Trophoblast cell (in vitro differentiated cells and primary cell): ENCODE data around the gene RAB1B.

Experiments
- DNase-seq, 2 donors: peaks; one replicate each; pipeline ENCODE4 v3.0.0-alpha.2; 2016
- H2AFZ ChIP-seq: 2 replicates; pipeline ENCODE4 v1.6.1; 2013; ENCODE audit warnings: low read length, moderate library complexity, mild to moderate bottlenecking; ENCODE audit not compliant: insufficient read depth, poor library complexity
- H2AK5ac ChIP-seq: 2 replicates; pipeline ENCODE4 v1.6.1; 2013; ENCODE audit warnings: mild to moderate bottlenecking, low read length
- H2BK120ac ChIP-seq: 2 replicates; pipeline ENCODE4 v1.6.1; 2013; ENCODE audit warnings: low read length, mild to moderate bottlenecking, moderate library complexity; ENCODE audit not compliant: insufficient read depth, poor library complexity
- H2BK12ac ChIP-seq: 2 replicates; pipeline ENCODE4 v1.6.1; 2013; ENCODE audit warnings: mild to moderate bottlenecking, low read length, moderate library complexity
- H2BK5ac ChIP-seq: 2 replicates; pipeline ENCODE4 v1.6.1; 2013; ENCODE audit warnings: low read length, low read depth, moderate library complexity, mild to moderate bottlenecking; ENCODE audit not compliant: poor library complexity
- H3K14ac ChIP-seq: 2 replicates; pipeline ENCODE4 v1.6.1; 2013; ENCODE audit warnings: mild to moderate bottlenecking, low read length
- H3K18ac ChIP-seq: 2 replicates; pipeline ENCODE4 v1.6.1; 2013; ENCODE audit warnings: mild to moderate bottlenecking, low read length
- H3K23ac ChIP-seq: 2 replicates; pipeline ENCODE4 v1.6.1; 2013; ENCODE audit warnings: low read length
- H3K27ac ChIP-seq: 2 replicates; pipeline ENCODE4 v1.5.1; 2013; ENCODE audit warnings: low read depth, mild to moderate bottlenecking, inconsistent platforms, low read length, moderate library complexity
- H3K27me3 ChIP-seq: 2 replicates; pipeline ENCODE4 v1.6.1; 2013; ENCODE audit warnings: inconsistent platforms, mild to moderate bottlenecking, low read length, moderate library complexity; ENCODE audit not compliant: insufficient read depth
- H3K36me3 ChIP-seq, 2 experiments: 1 replicate in 1 of 2; 2 replicates in 1 of 2; pipeline ENCODE4 v1.6.1; 2013; ENCODE audit warnings: low read length in 2 of 2, mild to moderate bottlenecking in 2 of 2, moderate library complexity in 1 of 2; ENCODE audit not compliant: insufficient read depth in 2 of 2, control insufficient read depth in 1 of 2
- H3K4ac ChIP-seq: 2 replicates; pipeline ENCODE4 v1.6.1; 2013; ENCODE audit warnings: low read depth, mild to moderate bottlenecking, low read length, moderate library complexity
- H3K4me1 ChIP-seq, 2 experiments: 1 replicate in 1 of 2; 2 replicates in 1 of 2; pipeline ENCODE4 v1.6.1; 2013; ENCODE audit warnings: low read length in 2 of 2, mild to moderate bottlenecking in 2 of 2, moderate library complexity in 1 of 2; ENCODE audit not compliant: insufficient read depth in 2 of 2, control insufficient read depth in 1 of 2
- H3K4me2 ChIP-seq: 2 replicates; pipeline ENCODE4 v1.6.1; 2013; ENCODE audit warnings: inconsistent platforms, mild to moderate bottlenecking, low read length, moderate library complexity
- H3K4me3 ChIP-seq: 2 replicates; pipeline ENCODE4 v1.5.1; 2013; ENCODE audit warnings: mild to moderate bottlenecking, low read depth, low read length, inconsistent platforms
- H3K79me1 ChIP-seq: one replicate; pipeline ENCODE4 v1.6.1; 2013; ENCODE audit warnings: low read length
- H3K79me2 ChIP-seq: 2 replicates; pipeline ENCODE4 v1.6.1; 2013; ENCODE audit warnings: low read length, mild to moderate bottlenecking; ENCODE audit not compliant: control insufficient read depth, insufficient read depth, poor library complexity
- H3K9ac ChIP-seq: 2 replicates; pipeline ENCODE4 v1.6.1; 2013; ENCODE audit warnings: mild to moderate bottlenecking, low read length
- H3K9me3 ChIP-seq: 2 replicates; pipeline ENCODE4 v1.6.1; 2013; ENCODE audit warnings: low read depth, mild to moderate bottlenecking, control low read depth, inconsistent platforms, low read length; ENCODE audit not compliant: insufficient read depth
- H4K12ac ChIP-seq: 2 replicates; pipeline ENCODE4 v1.6.1; 2013; ENCODE audit warnings: low read depth, mild to moderate bottlenecking, low read length, moderate library complexity
- H4K8ac ChIP-seq: 2 replicates; pipeline ENCODE4 v1.6.1; 2013; ENCODE audit warnings: low read depth, mild to moderate bottlenecking, low read length, moderate library complexity
- H4K91ac ChIP-seq: one replicate; pipeline ENCODE4 v1.6.1; 2013; ENCODE audit warnings: low read depth, mild to moderate bottlenecking, low read length, moderate library complexity
- WGBS: extraction: QIAGEN DNeasy Blood & Tissue Kit; methylation state at CpG from one replicate; pipeline ENCODE4 v1.1.7; 2013; ENCODE audit warnings: missing lambda C conversion rate; ENCODE audit not compliant: insufficient read length, insufficient coverage; ENCODE audit errors: extremely low coverage; 5-methylcytosine and 5-hydroxymethylcytosine counted together

Gene RAB1B

GRCh38 chr11:66291303-66291705 lies 22.9 kb downstream of the RAB1B start:
- Histone ChIP-seq H3K9me3 (peaks cover 6% of the 10 kb centered on the region), H3K36me3 (peaks cover 6 to 12% of the 10 kb centered on the region in 2 experiments), H4K12ac (no peak overlapping the region), H2AK5ac (no peak overlapping the region), H3K4me1 (peaks cover 12 to 15% of the 10 kb centered on the region in 2 experiments), H2BK120ac (no peak overlapping the region), H2BK5ac (no peak overlapping the region), H3K4me3 (no peak overlapping the region), H3K4me2 (peak overlapping the region; percentile 53), H2AFZ (no peak overlapping the region), H3K79me1 (peaks cover 8% of the 10 kb centered on the region), H3K27me3 (peaks cover 20% of the 10 kb centered on the region), H4K8ac (no peak overlapping the region), H3K4ac (no peak overlapping the region), H3K79me2 (peaks cover 10% of the 10 kb centered on the region), H3K23ac (no peak overlapping the region), H2BK12ac (no peak overlapping the region), H4K91ac (no peak overlapping the region), H3K27ac (no peak overlapping the region), H3K18ac (no peak overlapping the region), H3K14ac (no peak overlapping the region), H3K9ac (no peak overlapping the region)
- no CpG with 5 or more reads among the region's 16 CpGs for WGBS
- no peak for DNase-seq

GRCh38 chr11:66291706-66292542 lies 23.5 kb downstream of the RAB1B start, which contains the start of gene TMEM151A:
Gene TMEM151A, plus strand, starts transcription at chr11:66291894. Its CDS starts 120 bp downstream, at chr11:66292014.
- H4K91ac ChIP-seq = no peak within 1 kb of the TSS
- H2AK5ac ChIP-seq = no peak within 1 kb of the TSS
- WGBS = no CpG with 5 or more reads among the region's 95 CpGs
- H3K18ac ChIP-seq = no peak within 1 kb of the TSS
- H3K23ac ChIP-seq = no peak within 1 kb of the TSS
- H3K79me2 ChIP-seq = peaks cover 10% of the 10 kb centered on the region
- no peak within 1 kb of the TSS for H4K12ac ChIP-seq
- H2BK12ac ChIP-seq = no peak within 1 kb of the TSS
- no peak within 1 kb of the TSS for H3K4ac ChIP-seq
- H3K14ac ChIP-seq = no peak within 1 kb of the TSS
- H3K4me1 ChIP-seq = peaks cover 12 to 15% of the 10 kb centered on the region in 2 experiments
- no peak for DNase-seq
- H3K4me3 ChIP-seq = no peak within 1 kb of the TSS
- peaks cover 20% of the 10 kb centered on the region for H3K27me3 ChIP-seq
- H4K8ac ChIP-seq = no peak within 1 kb of the TSS
- peak within 1 kb of the TSS; percentile 53 for H3K4me2 ChIP-seq
- H2BK5ac ChIP-seq = no peak within 1 kb of the TSS
- H2BK120ac ChIP-seq = no peak within 1 kb of the TSS
- peaks cover 6% of the 10 kb centered on the region for H3K9me3 ChIP-seq
- no peak within 1 kb of the TSS for H2AFZ ChIP-seq
- H3K27ac ChIP-seq = no peak within 1 kb of the TSS
- peaks cover 0 to 8% of the 10 kb centered on the region in 2 experiments for H3K36me3 ChIP-seq
- H3K9ac ChIP-seq = no peak within 1 kb of the TSS
- peaks cover 8% of the 10 kb centered on the region for H3K79me1 ChIP-seq

- Histone ChIP-seq H2BK12ac (no peak overlapping the region), H3K14ac (no peak overlapping the region), H3K36me3 (peaks cover 0 to 3% of the 10 kb centered on the region in 2 experiments), H3K27ac (no peak overlapping the region), H3K4me3 (no peak overlapping the region), H2BK120ac (no peak overlapping the region), H4K8ac (no peak overlapping the region), H4K12ac (no peak overlapping the region), H3K27me3 (peaks cover 20% of the 10 kb centered on the region), H3K18ac (no peak overlapping the region), H2AFZ (no peak overlapping the region), H3K79me1 (peaks cover 8% of the 10 kb centered on the region), H3K9me3 (peaks cover 6% of the 10 kb centered on the region), H2AK5ac (no peak overlapping the region), H3K4me1 (peaks cover 10 to 13% of the 10 kb centered on the region in 2 experiments), H4K91ac (no peak overlapping the region), H3K4ac (no peak overlapping the region), H3K4me2 (no peak overlapping the region), H2BK5ac (no peak overlapping the region), H3K23ac (no peak overlapping the region), H3K79me2 (peaks cover 10% of the 10 kb centered on the region), H3K9ac (no peak overlapping the region)
- DNase-seq = no peak
- WGBS = no CpG with 5 or more reads among the region's 17 CpGs
Measured at GRCh38 chr11:66292543-66293332, 24.3 kb downstream of the RAB1B start.

- H3K23ac ChIP-seq = no peak overlapping the region
- H3K27me3 ChIP-seq = peaks cover 20% of the 10 kb centered on the region
- H2AK5ac ChIP-seq = no peak overlapping the region
- no peak overlapping the region for H3K14ac ChIP-seq
- no peak overlapping the region for H2BK5ac ChIP-seq
- no peak overlapping the region for H3K4me3 ChIP-seq
- H4K8ac ChIP-seq = no peak overlapping the region
- no peak for DNase-seq
- no peak overlapping the region for H4K12ac ChIP-seq
- WGBS = no CpG with 5 or more reads among the region's 4 CpGs
- H2BK120ac ChIP-seq = no peak overlapping the region
- peaks cover 5 to 8% of the 10 kb centered on the region in 2 experiments for H3K4me1 ChIP-seq
- H3K79me1 ChIP-seq = peaks cover 8% of the 10 kb centered on the region
- H4K91ac ChIP-seq = no peak overlapping the region
- peaks cover 6% of the 10 kb centered on the region for H3K79me2 ChIP-seq
- H3K9ac ChIP-seq = no peak overlapping the region
- H3K18ac ChIP-seq = no peak overlapping the region
- H2BK12ac ChIP-seq = no peak overlapping the region
- no peak overlapping the region for H3K27ac ChIP-seq
- no peak overlapping the region for H2AFZ ChIP-seq
- H3K36me3 ChIP-seq = no peaks in the 10 kb centered on the region
- peaks cover 6% of the 10 kb centered on the region for H3K9me3 ChIP-seq
- H3K4ac ChIP-seq = no peak overlapping the region
- H3K4me2 ChIP-seq = no peak overlapping the region
Measured at GRCh38 chr11:66293352-66293751, 24.9 kb downstream of the RAB1B start.
